Neuronal stem cell (in vitro differentiated cells): ENCODE measurements around the gene FOSB.

ENCODE experiments used
- DNase-seq: peaks from one replicate; pipeline ENCODE4 v3.0.0-alpha.2; 2013; ENCODE audit warnings: low spot score
- H2AFZ ChIP-seq: one replicate; pipeline ENCODE4 v1.6.1; 2013; ENCODE audit warnings: mild to moderate bottlenecking, low read length, inconsistent platforms
- H2AK5ac ChIP-seq: 2 replicates; pipeline ENCODE4 v1.6.1; 2013; ENCODE audit warnings: low read depth, mild to moderate bottlenecking, inconsistent platforms, low read length, moderate library complexity, mixed read lengths
- H2BK120ac ChIP-seq: 2 replicates; pipeline ENCODE4 v1.6.1; 2013; ENCODE audit warnings: low read depth, mild to moderate bottlenecking, inconsistent platforms, low read length, moderate library complexity, mixed read lengths
- H2BK12ac ChIP-seq: one replicate; pipeline ENCODE4 v1.6.1; 2013; ENCODE audit warnings: low read length, inconsistent platforms
- H2BK15ac ChIP-seq: 2 replicates; pipeline ENCODE4 v1.6.1; 2013; ENCODE audit warnings: mild to moderate bottlenecking, low read length, inconsistent platforms, mixed read lengths
- H2BK5ac ChIP-seq: one replicate; pipeline ENCODE4 v1.6.1; 2013; ENCODE audit warnings: inconsistent platforms, mild to moderate bottlenecking, low read length, moderate library complexity
- H3K14ac ChIP-seq: one replicate; pipeline ENCODE4 v1.6.1; 2013; ENCODE audit warnings: low read length, inconsistent platforms
- H3K18ac ChIP-seq: 2 replicates; pipeline ENCODE4 v1.6.1; 2013; ENCODE audit warnings: low read length, inconsistent platforms
- H3K23ac ChIP-seq: 2 replicates; pipeline ENCODE4 v1.6.1; 2013; ENCODE audit warnings: low read depth, mild to moderate bottlenecking, mixed read lengths, low read length, inconsistent platforms; ENCODE audit not compliant: poor library complexity
- H3K27ac ChIP-seq: replicated peaks from 3 replicates; pipeline ENCODE4 v1.5.1; 2013; ENCODE audit warnings: low read length, inconsistent platforms
- H3K27me3 ChIP-seq, 3 experiments: 2 replicates each; pipeline ENCODE4 v1.6.1; 2013; ENCODE audit warnings: low read length in 3 of 3, mild to moderate bottlenecking in 2 of 3, inconsistent platforms in 1 of 3, low read depth in 1 of 3, mixed read lengths in 1 of 3, moderate library complexity in 1 of 3; ENCODE audit not compliant: control insufficient read depth in 3 of 3, insufficient read depth in 3 of 3
- H3K36me3 ChIP-seq, 2 donors: replicated peaks in 1 of 2; 2 replicates each; pipeline ENCODE4 v1.6.1; 2013; ENCODE audit warnings: low read length in 2 of 2; ENCODE audit not compliant: control insufficient read depth in 2 of 2, insufficient read depth in 2 of 2
- H3K4ac ChIP-seq: 2 replicates; pipeline ENCODE4 v1.6.1; 2013; ENCODE audit warnings: inconsistent platforms, mild to moderate bottlenecking, low read length, moderate library complexity
- H3K4me1 ChIP-seq, 2 donors: 1 replicate in 1 of 2; 2 replicates in 1 of 2; pipeline ENCODE4 v1.6.1; 2013; ENCODE audit warnings: low read length in 2 of 2, low read depth in 1 of 2; ENCODE audit not compliant: control insufficient read depth in 2 of 2, insufficient read depth in 1 of 2
- H3K4me2 ChIP-seq: one replicate; pipeline ENCODE4 v1.6.1; 2013; ENCODE audit warnings: mild to moderate bottlenecking, low read length, inconsistent platforms; ENCODE audit not compliant: insufficient read depth, poor library complexity, severe bottlenecking
- H3K4me3 ChIP-seq, 2 donors: 2 replicates each; pipeline ENCODE4 v1.5.1; 2013; ENCODE audit warnings: low read length in 2 of 2, mild to moderate bottlenecking in 2 of 2, inconsistent platforms in 1 of 2, moderate library complexity in 1 of 2
- H3K79me1 ChIP-seq: one replicate; pipeline ENCODE4 v1.6.1; 2013; ENCODE audit warnings: low read depth, mild to moderate bottlenecking, inconsistent platforms, low read length, moderate library complexity
- H3K9ac ChIP-seq: one replicate; pipeline ENCODE4 v1.6.1; 2013; ENCODE audit warnings: mild to moderate bottlenecking, low read depth, low read length, inconsistent platforms; ENCODE audit not compliant: poor library complexity
- H3K9me3 ChIP-seq, 2 donors: replicated peaks in 1 of 2; 2 replicates each; pipeline versions ENCODE3 to v1.6.1; 2013; ENCODE audit warnings: low read length in 2 of 2, mild to moderate bottlenecking in 2 of 2, inconsistent platforms in 1 of 2, low read depth in 1 of 2, mixed read lengths in 1 of 2, moderate library complexity in 1 of 2; ENCODE audit not compliant: control insufficient read depth in 2 of 2, insufficient read depth in 1 of 2
- H4K8ac ChIP-seq: one replicate; pipeline ENCODE4 v1.6.1; 2013; ENCODE audit warnings: low read depth, mild to moderate bottlenecking, inconsistent platforms, low read length, moderate library complexity
- H4K91ac ChIP-seq: one replicate; pipeline ENCODE4 v1.6.1; 2013; ENCODE audit warnings: low read length, low read depth, mild to moderate bottlenecking, inconsistent platforms; ENCODE audit not compliant: poor library complexity
- WGBS, 2 donors: extraction: QIAGEN DNeasy Blood & Tissue Kit; methylation state at CpG; one replicate each; pipeline ENCODE4 v1.1.7; 2013; ENCODE audit warnings: missing lambda C conversion rate in 2 of 2, mixed read lengths in 1 of 2; ENCODE audit not compliant: insufficient read length in 2 of 2, insufficient replicate concordance in 1 of 2; ENCODE audit errors: extremely low coverage in 2 of 2; 5-methylcytosine and 5-hydroxymethylcytosine counted together

Gene FOSB

DNA sequence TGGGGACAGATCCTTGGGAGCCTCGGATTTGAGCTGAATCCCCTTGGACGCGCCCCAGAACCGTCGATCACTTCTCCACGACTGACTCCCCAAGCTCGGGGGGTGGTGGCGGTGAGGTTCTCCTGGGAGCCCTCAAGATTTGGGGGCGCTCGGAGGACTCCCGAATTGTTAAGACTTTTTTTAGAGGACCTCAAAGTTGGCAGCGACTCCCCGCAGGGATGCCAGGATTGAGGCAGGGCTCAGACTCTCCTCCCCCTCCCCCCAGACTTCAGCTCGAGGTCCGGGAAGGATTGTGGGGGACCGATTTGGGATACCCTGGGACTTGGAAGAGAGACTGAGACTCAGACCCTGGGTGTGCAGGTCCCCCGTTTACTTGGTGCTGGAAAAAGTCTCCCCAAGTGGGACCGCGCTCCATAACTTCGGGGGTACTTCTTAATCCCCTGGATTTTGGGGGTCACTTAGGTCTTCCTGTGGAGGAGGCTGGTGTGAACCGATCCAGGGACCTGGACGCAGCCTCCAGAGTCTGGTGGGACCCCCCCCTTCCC lies 40.1 kb downstream of the FOSB start:
- H3K4me1 ChIP-seq = peaks cover 5 to 18% of the 10 kb centered on the region in 2 donors
- H2BK120ac ChIP-seq = no peak overlapping the region
- peak overlapping the region; percentile 91 for H3K4me2 ChIP-seq
- peak overlapping the region; percentile 80 for H3K18ac ChIP-seq
- peak overlapping the region; percentile 99 for H2AK5ac ChIP-seq
- no peak overlapping the region for H3K14ac ChIP-seq
- H3K9ac ChIP-seq = peak overlapping the region; percentile 44
- no CpG with 5 or more reads among the region's 22 CpGs for WGBS, 2 donors
- no peak overlapping the region for H2BK5ac ChIP-seq
- DNase-seq = no peak
- peak overlapping the region; percentile 97 for H3K23ac ChIP-seq
- no peaks in the 10 kb centered on the region for H3K9me3 ChIP-seq
- H3K79me1 ChIP-seq = peaks cover 8% of the 10 kb centered on the region
- H2BK15ac ChIP-seq = peak overlapping the region; percentile 52
- no peak overlapping the region for H4K8ac ChIP-seq
- H4K91ac ChIP-seq = no peak overlapping the region
- H3K4ac ChIP-seq = no peak overlapping the region
- H3K4me3 ChIP-seq = peak overlapping the region; percentile 97 to 100
- no peak overlapping the region for H3K27ac ChIP-seq
- H3K36me3 ChIP-seq = peaks cover 0 to 4% of the 10 kb centered on the region in 2 donors
- H2AFZ ChIP-seq = peak overlapping the region; percentile 84
- H2BK12ac ChIP-seq = no peak overlapping the region
- peaks cover 0 to 5% (median 0%) of the 10 kb centered on the region in 3 experiments for H3K27me3 ChIP-seq

DNA sequence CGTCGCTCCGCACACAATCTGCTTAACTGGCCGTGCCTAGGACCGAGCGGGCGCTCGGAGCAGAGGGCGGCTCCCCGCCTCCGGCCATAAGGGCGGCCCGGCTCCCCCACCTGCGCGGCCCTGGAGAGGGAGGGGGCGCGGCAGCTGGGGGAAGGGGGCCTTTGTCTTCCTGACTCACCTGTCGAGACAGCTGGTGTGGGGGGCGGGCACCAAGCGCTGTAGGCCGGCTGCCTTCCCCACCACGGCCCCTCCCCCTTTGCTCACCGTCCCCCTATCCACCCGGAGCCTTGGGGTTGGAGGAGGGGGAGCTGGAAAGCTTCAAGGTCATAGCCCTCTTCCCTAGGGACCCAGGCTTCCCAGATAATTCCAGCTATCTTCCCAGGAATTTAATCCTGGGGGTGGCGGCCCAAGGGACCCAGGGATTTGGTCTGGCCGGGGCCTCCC lies 40.6 kb downstream of the FOSB start:
- Histone ChIP-seq H3K9ac (peak overlapping the region; percentile 72), H3K23ac (no peak overlapping the region), H3K9me3 (no peaks in the 10 kb centered on the region), H4K91ac (no peak overlapping the region), H3K36me3 (peaks cover 0 to 4% of the 10 kb centered on the region in 2 donors), H2AK5ac (peak overlapping the region; percentile 99), H3K4me3 (peak overlapping the region; percentile 97 to 100), H2AFZ (peak overlapping the region; percentile 84), H3K27me3 (peaks cover 0 to 5% (median 0%) of the 10 kb centered on the region in 3 experiments), H3K14ac (no peak overlapping the region), H3K4me2 (peak overlapping the region; percentile 91), H2BK15ac (no peak overlapping the region), H2BK120ac (no peak overlapping the region), H2BK5ac (peak overlapping the region; percentile 0), H3K27ac (peak overlapping the region; percentile 23), H3K18ac (peak overlapping the region; percentile 85), H4K8ac (no peak overlapping the region), H3K4ac (no peak overlapping the region), H2BK12ac (no peak overlapping the region), H3K4me1 (peaks cover 5 to 18% of the 10 kb centered on the region in 2 donors), H3K79me1 (peaks cover 8% of the 10 kb centered on the region)
- WGBS, 2 donors = no CpG with 5 or more reads among the region's 26 CpGs
- DNase-seq = no peak

DNA sequence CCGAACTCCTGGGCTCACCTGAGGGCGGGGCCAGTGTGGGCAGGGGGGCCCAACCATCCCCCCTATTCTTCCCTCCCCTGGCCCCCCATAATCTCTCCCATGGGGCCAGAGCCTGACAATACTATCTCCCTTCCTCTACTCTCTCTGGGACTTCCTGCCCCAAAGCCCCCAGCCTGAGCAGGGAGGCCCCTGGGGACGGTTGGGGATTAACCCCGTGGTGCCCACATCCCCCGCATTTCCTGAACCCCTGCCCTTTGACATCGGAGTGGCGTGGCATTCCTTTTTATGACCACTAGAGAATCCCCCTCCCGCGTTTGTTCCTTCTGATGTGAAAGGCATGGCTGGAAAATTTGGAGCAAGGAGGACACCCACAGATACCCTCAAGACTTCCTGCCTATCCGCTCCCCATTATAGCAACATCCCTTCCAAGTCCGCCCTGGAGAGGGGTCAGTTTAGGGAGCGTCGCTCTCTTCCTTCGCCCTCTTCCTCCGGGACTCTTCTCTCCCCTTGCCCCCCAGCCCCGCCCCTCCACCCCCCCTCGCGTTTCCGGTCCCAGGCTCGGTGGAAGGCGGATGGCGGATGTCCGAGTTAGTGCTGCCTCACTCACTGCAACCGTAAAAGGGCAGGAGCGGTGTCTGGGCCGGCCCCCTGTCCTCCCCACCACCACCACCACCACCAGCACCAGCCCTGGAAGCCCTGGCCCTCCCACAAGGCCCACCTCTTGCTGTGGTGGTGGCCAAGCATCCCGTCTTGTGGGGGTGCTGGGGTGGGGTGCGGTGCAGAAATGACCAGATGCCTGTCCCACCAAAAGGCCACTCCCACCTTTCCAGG lies 41.3 kb downstream of the FOSB start:
- no CpG with 5 or more reads among the region's 28 CpGs for WGBS, 2 donors
- DNase-seq = peak; percentile 37
- H2BK15ac ChIP-seq = no peak overlapping the region

DNA sequence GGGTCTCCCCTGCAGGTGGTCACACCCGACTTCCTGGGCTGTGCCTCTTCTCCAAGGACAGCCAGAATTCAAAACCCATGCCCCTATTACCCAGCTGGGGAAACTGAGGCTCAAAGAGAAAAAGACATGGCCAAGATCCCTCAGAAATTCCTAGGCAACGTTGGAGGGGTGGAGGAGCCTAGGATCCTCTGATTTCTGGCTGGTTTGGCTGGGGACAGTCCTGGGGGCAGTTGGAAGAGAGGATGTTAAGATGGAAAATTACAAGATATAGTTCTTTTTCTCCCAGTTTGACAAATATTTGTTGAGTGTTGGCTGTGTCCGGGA lies 41.9 kb downstream of the FOSB start:
- peak overlapping the region; percentile 1 for H3K27ac ChIP-seq
- H3K27me3 ChIP-seq = no peaks in the 10 kb centered on the region
- H3K9ac ChIP-seq = peak overlapping the region; percentile 91

More for the DNA sequence above, 41.3 kb downstream of the FOSB start:
- Histone ChIP-seq H3K14ac (peak overlapping the region; percentile 26), H3K4me1 (peaks cover 5 to 18% of the 10 kb centered on the region in 2 donors), H2BK12ac (peak overlapping the region; percentile 30), H2AK5ac (peak overlapping the region; percentile 99), H2AFZ (peak overlapping the region; percentile 84), H3K79me1 (peaks cover 8% of the 10 kb centered on the region), H3K9me3 (no peaks in the 10 kb centered on the region), H2BK120ac (no peak overlapping the region), H3K36me3 (peaks cover 0 to 4% of the 10 kb centered on the region in 2 donors), H4K91ac (no peak overlapping the region), H2BK5ac (peak overlapping the region; percentile 0), H3K4me2 (peak overlapping the region; percentile 91), H3K27ac (peak overlapping the region; percentile 23), H3K18ac (peak overlapping the region; percentile 88), H3K4ac (no peak overlapping the region), H4K8ac (peak overlapping the region; percentile 66), H3K9ac (peak overlapping the region; percentile 91), H3K4me3 (peak overlapping the region; percentile 97 to 100), H3K27me3 (no peaks in the 10 kb centered on the region), H3K23ac (no peak overlapping the region)

More for the DNA sequence above, 41.9 kb downstream of the FOSB start:
- H2BK5ac ChIP-seq = peak overlapping the region; percentile 0
- H3K4me2 ChIP-seq = no peak overlapping the region
- H3K18ac ChIP-seq = peak overlapping the region; percentile 88
- H2BK15ac ChIP-seq = no peak overlapping the region
- peak overlapping the region; percentile 26 for H3K14ac ChIP-seq
- peaks cover 8% of the 10 kb centered on the region for H3K79me1 ChIP-seq
- peaks cover 5 to 18% of the 10 kb centered on the region in 2 donors for H3K4me1 ChIP-seq
- H2AK5ac ChIP-seq = no peak overlapping the region
- DNase-seq = no peak
- no CpG with 5 or more reads among the region's 3 CpGs for WGBS, 2 donors
- H3K4me3 ChIP-seq = peak overlapping the region; percentile 26 to 97
- no peak overlapping the region for H2BK12ac ChIP-seq
- peaks cover 0 to 4% of the 10 kb centered on the region in 2 donors for H3K36me3 ChIP-seq
- H4K91ac ChIP-seq = no peak overlapping the region
- peak overlapping the region; percentile 66 for H4K8ac ChIP-seq
- no peak overlapping the region for H3K4ac ChIP-seq
- no peaks in the 10 kb centered on the region for H3K9me3 ChIP-seq
- no peak overlapping the region for H2BK120ac ChIP-seq
- H3K23ac ChIP-seq = no peak overlapping the region
- peak overlapping the region; percentile 84 for H2AFZ ChIP-seq
